ENCODE results near the gene C6orf52.
"Not testable (repeated sequence)": the region's sequence is repeated elsewhere in the genome, so short reads cannot be mapped to it uniquely, and the experiment has no call there.

Gene C6orf52

GRCh38 chr6:10725044-10725443 is 30.6 kb upstream of the C6orf52 start:
- Histone ChIP-seq H3K4me3 (ENCODE audit: low read depth, low read length) (no peak overlapping the region), H3K36me3 (ENCODE audit: insufficient read depth, low read length) (peaks cover 15% of the 10 kb centered on the region; the same call in 1 of the 2 replicates), H3K27me3 (ENCODE audit: insufficient read depth, low read length) (no peaks in the 10 kb centered on the region), H3K27ac (ENCODE audit: low read depth, low read length) (no peak overlapping the region), H2AFZ (ENCODE audit: low read length, unreplicated experiment) (no peak overlapping the region), H3K79me2 (ENCODE audit: control insufficient read depth, insufficient read depth, low read length, unreplicated experiment) (peaks cover 43% of the 10 kb centered on the region), H3K4me1 (ENCODE audit: control insufficient read depth, insufficient read depth, low read length, unreplicated experiment) (peaks cover 12% of the 10 kb centered on the region)

- peaks cover 43% of the 10 kb centered on the region for H3K79me2 ChIP-seq (ENCODE audit: control insufficient read depth, insufficient read depth, low read length, unreplicated experiment)
- peak overlapping the region; percentile 81 for H2AFZ ChIP-seq (ENCODE audit: low read length, unreplicated experiment)
- H3K27ac ChIP-seq (ENCODE audit: low read depth, low read length): peak overlapping the region; percentile 67; the same call in 1 of the 2 replicates
- H3K36me3 ChIP-seq (ENCODE audit: insufficient read depth, low read length): peaks cover 4% of the 10 kb centered on the region; the same call in 1 of the 2 replicates
- no peaks in the 10 kb centered on the region for H3K27me3 ChIP-seq (ENCODE audit: insufficient read depth, low read length)
- peaks cover 12% of the 10 kb centered on the region for H3K4me1 ChIP-seq (ENCODE audit: control insufficient read depth, insufficient read depth, low read length, unreplicated experiment)
- H3K4me3 ChIP-seq (ENCODE audit: low read depth, low read length): peak overlapping the region; percentile 90
These were observed 29.1 kb upstream of the C6orf52 start for GRCh38 chr6:10723567-10723881.

GRCh38 chr6:10722820-10723566 is 28.6 kb upstream of the C6orf52 start, which contains the start of gene TMEM14C:
Gene TMEM14C (plus strand): TSS chr6:10723070. CDS start chr6:10724614, 1,544 bp downstream.
- Histone ChIP-seq H3K79me2 (ENCODE audit: control insufficient read depth, insufficient read depth, low read length, unreplicated experiment) (peaks cover 40% of the 10 kb centered on the region), H3K27me3 (ENCODE audit: insufficient read depth, low read length) (no peaks in the 10 kb centered on the region), H3K27ac (ENCODE audit: low read depth, low read length) (peak within 1 kb of the TSS; percentile 67), H3K4me3 (ENCODE audit: low read depth, low read length) (peak within 1 kb of the TSS; percentile 90), H3K4me1 (ENCODE audit: control insufficient read depth, insufficient read depth, low read length, unreplicated experiment) (peaks cover 12% of the 10 kb centered on the region), H2AFZ (ENCODE audit: low read length, unreplicated experiment) (peak within 1 kb of the TSS; percentile 93), H3K36me3 (ENCODE audit: insufficient read depth, low read length) (peaks cover 3% of the 10 kb centered on the region; the same call in 1 of the 2 replicates)

- Histone ChIP-seq H2AFZ (ENCODE audit: low read length, unreplicated experiment) (peak overlapping the region; percentile 93), H3K79me2 (ENCODE audit: control insufficient read depth, insufficient read depth, low read length, unreplicated experiment) (peaks cover 37% of the 10 kb centered on the region), H3K27ac (ENCODE audit: low read depth, low read length) (peak overlapping the region; percentile 61), H3K4me3 (ENCODE audit: low read depth, low read length) (peak overlapping the region; percentile 90), H3K4me1 (ENCODE audit: control insufficient read depth, insufficient read depth, low read length, unreplicated experiment) (peaks cover 12% of the 10 kb centered on the region), H3K36me3 (ENCODE audit: insufficient read depth, low read length) (no peaks in the 10 kb centered on the region; the same call in 1 of the 2 replicates), H3K27me3 (ENCODE audit: insufficient read depth, low read length) (no peaks in the 10 kb centered on the region)
These were observed 28.1 kb upstream of the C6orf52 start for GRCh38 chr6:10722570-10722819.

- H2AFZ ChIP-seq (ENCODE audit: low read length, unreplicated experiment): peak overlapping the region; percentile 93
- H3K27ac ChIP-seq (ENCODE audit: low read depth, low read length): peak overlapping the region; percentile 61
- peaks cover 12% of the 10 kb centered on the region for H3K4me1 ChIP-seq (ENCODE audit: control insufficient read depth, insufficient read depth, low read length, unreplicated experiment)
- H3K36me3 ChIP-seq (ENCODE audit: insufficient read depth, low read length): no peaks in the 10 kb centered on the region; the same call in 1 of the 2 replicates
- H3K4me3 ChIP-seq (ENCODE audit: low read depth, low read length): peak overlapping the region; percentile 90
- H3K79me2 ChIP-seq (ENCODE audit: control insufficient read depth, insufficient read depth, low read length, unreplicated experiment): peaks cover 37% of the 10 kb centered on the region
- no peaks in the 10 kb centered on the region for H3K27me3 ChIP-seq (ENCODE audit: insufficient read depth, low read length)
These were observed 27.6 kb upstream of the C6orf52 start for GRCh38 chr6:10721850-10722569.

GRCh38 chr6:10720960-10721849 is 26.8 kb upstream of the C6orf52 start:
- H3K79me2 ChIP-seq (ENCODE audit: control insufficient read depth, insufficient read depth, low read length, unreplicated experiment): peaks cover 32% of the 10 kb centered on the region
- H3K36me3 ChIP-seq (ENCODE audit: insufficient read depth, low read length); H3K27me3 ChIP-seq (ENCODE audit: insufficient read depth, low read length); H2AFZ ChIP-seq (ENCODE audit: low read length, unreplicated experiment); H3K27ac ChIP-seq (ENCODE audit: low read depth, low read length): not testable (repeated sequence)
- peak overlapping the region; percentile 90 for H3K4me3 ChIP-seq (ENCODE audit: low read depth, low read length)
- peaks cover 12% of the 10 kb centered on the region for H3K4me1 ChIP-seq (ENCODE audit: control insufficient read depth, insufficient read depth, low read length, unreplicated experiment)

GRCh38 chr6:10720265-10720959 is 26.0 kb upstream of the C6orf52 start:
- H3K4me3 ChIP-seq (ENCODE audit: low read depth, low read length): peak overlapping the region; percentile 77
- H3K79me2 ChIP-seq (ENCODE audit: control insufficient read depth, insufficient read depth, low read length, unreplicated experiment): peaks cover 24% of the 10 kb centered on the region
- no peaks in the 10 kb centered on the region for H3K36me3 ChIP-seq (ENCODE audit: insufficient read depth, low read length)
- H3K27ac ChIP-seq (ENCODE audit: low read depth, low read length): no peak overlapping the region
- peaks cover 12% of the 10 kb centered on the region for H3K4me1 ChIP-seq (ENCODE audit: control insufficient read depth, insufficient read depth, low read length, unreplicated experiment)
- H3K27me3 ChIP-seq (ENCODE audit: insufficient read depth, low read length): no peaks in the 10 kb centered on the region
- H2AFZ ChIP-seq (ENCODE audit: low read length, unreplicated experiment): peak overlapping the region; percentile 5

GRCh38 chr6:10719964-10720264 is 25.5 kb upstream of the C6orf52 start:
- peak overlapping the region; percentile 77 for H3K4me3 ChIP-seq (ENCODE audit: low read depth, low read length)
- H3K4me1 ChIP-seq (ENCODE audit: control insufficient read depth, insufficient read depth, low read length, unreplicated experiment): peaks cover 12% of the 10 kb centered on the region
- no peak overlapping the region for H3K27ac ChIP-seq (ENCODE audit: low read depth, low read length)
- no peaks in the 10 kb centered on the region for H3K36me3 ChIP-seq (ENCODE audit: insufficient read depth, low read length)
- no peaks in the 10 kb centered on the region for H3K27me3 ChIP-seq (ENCODE audit: insufficient read depth, low read length)
- peak overlapping the region; percentile 5 for H2AFZ ChIP-seq (ENCODE audit: low read length, unreplicated experiment)
- peaks cover 19% of the 10 kb centered on the region for H3K79me2 ChIP-seq (ENCODE audit: control insufficient read depth, insufficient read depth, low read length, unreplicated experiment)

GRCh38 chr6:10719296-10719963 is 25.0 kb upstream of the C6orf52 start:
- H3K4me1 ChIP-seq (ENCODE audit: control insufficient read depth, insufficient read depth, low read length, unreplicated experiment): peaks cover 7% of the 10 kb centered on the region
- H2AFZ ChIP-seq (ENCODE audit: low read length, unreplicated experiment): no peak overlapping the region
- no peaks in the 10 kb centered on the region for H3K27me3 ChIP-seq (ENCODE audit: insufficient read depth, low read length)
- H3K79me2 ChIP-seq (ENCODE audit: control insufficient read depth, insufficient read depth, low read length, unreplicated experiment): peaks cover 14% of the 10 kb centered on the region
- H3K36me3 ChIP-seq (ENCODE audit: insufficient read depth, low read length): no peaks in the 10 kb centered on the region
- no peak overlapping the region for H3K27ac ChIP-seq (ENCODE audit: low read depth, low read length)
- H3K4me3 ChIP-seq (ENCODE audit: low read depth, low read length): peak overlapping the region; percentile 77

GRCh38 chr6:10713962-10714361 is 19.5 kb upstream of the C6orf52 start:
- Histone ChIP-seq H2AFZ (ENCODE audit: low read length, unreplicated experiment) (no peak overlapping the region), H3K4me3 (ENCODE audit: low read depth, low read length) (no peak overlapping the region), H3K27me3 (ENCODE audit: insufficient read depth, low read length) (no peaks in the 10 kb centered on the region)

More at GRCh38 chr6:10713962-10714361, 19.5 kb upstream of the C6orf52 start:
- no peaks in the 10 kb centered on the region for H3K79me2 ChIP-seq (ENCODE audit: control insufficient read depth, insufficient read depth, low read length, unreplicated experiment)
- no peaks in the 10 kb centered on the region for H3K4me1 ChIP-seq (ENCODE audit: control insufficient read depth, insufficient read depth, low read length, unreplicated experiment)
- H3K36me3 ChIP-seq (ENCODE audit: insufficient read depth, low read length): peaks cover 3% of the 10 kb centered on the region; the same call in 1 of the 2 replicates
- no peak overlapping the region for H3K27ac ChIP-seq (ENCODE audit: low read depth, low read length)

All from ACC112 (cell line).